HUES64 (cell line): Measurements from ENCODE around the gene FGA.

Experiments used
- H3K27ac ChIP-seq: 2 replicates; pipeline ENCODE4 v1.7.0; 2013; ENCODE audit warnings: low read depth, low read length, inconsistent platforms
- H3K27me3 ChIP-seq: 2 replicates; pipeline ENCODE4 v1.6.1; 2013; ENCODE audit warnings: mild to moderate bottlenecking, low read length; ENCODE audit not compliant: insufficient read depth
- H3K36me3 ChIP-seq: 2 replicates; pipeline ENCODE4 v1.6.1; 2013; ENCODE audit warnings: mild to moderate bottlenecking, low read length; ENCODE audit not compliant: insufficient read depth
- H3K4me1 ChIP-seq: 2 replicates; pipeline ENCODE4 v1.6.1; 2013; ENCODE audit warnings: mild to moderate bottlenecking, low read length, moderate library complexity; ENCODE audit not compliant: insufficient read depth
- H3K4me3 ChIP-seq: 2 replicates; pipeline ENCODE4 v1.5.1; 2013; ENCODE audit warnings: mild to moderate bottlenecking, low read length, moderate library complexity
- H3K9ac ChIP-seq: 2 replicates; pipeline ENCODE4 v1.6.1; 2013; ENCODE audit warnings: mild to moderate bottlenecking, low read depth, low read length
- H3K9me3 ChIP-seq: 2 replicates; pipeline ENCODE4 v1.6.1; 2013; ENCODE audit warnings: low read depth, low read length; ENCODE audit not compliant: insufficient read depth
- WGBS: fragments of 150-250, 120-280 bp; methylation state at CpG from one replicate; pipeline ENCODE4 v1.1.7; 2013; ENCODE audit warnings: missing lambda C conversion rate; 5-methylcytosine and 5-hydroxymethylcytosine counted together

The FGA gene

GRCh38 chr4:154559141-154559493 is 31.4 kb downstream of the FGA start:
- no peak overlapping the region for H3K9ac ChIP-seq
- no peaks in the 10 kb centered on the region for H3K4me1 ChIP-seq
- H3K9me3 ChIP-seq = no peaks in the 10 kb centered on the region
- WGBS = 94% methylated on average over 1 of the region's 1 CpG
- H3K36me3 ChIP-seq = no peaks in the 10 kb centered on the region
- H3K4me3 ChIP-seq = no peak overlapping the region
- H3K27me3 ChIP-seq = no peaks in the 10 kb centered on the region
- H3K27ac ChIP-seq = no peak overlapping the region

- Histone ChIP-seq H3K9me3 (no peaks in the 10 kb centered on the region), H3K27ac (no peak overlapping the region), H3K9ac (no peak overlapping the region), H3K4me3 (no peak overlapping the region), H3K4me1 (peaks cover 13% of the 10 kb centered on the region; the same call in 1 of the 2 replicates), H3K36me3 (peaks cover 15% of the 10 kb centered on the region), H3K27me3 (no peaks in the 10 kb centered on the region)
- WGBS = 22% methylated on average over 2 of the region's 6 CpGs
Measured at GRCh38 chr4:154551872-154552686, 38.5 kb downstream of the FGA start.

- H3K9me3 ChIP-seq = no peaks in the 10 kb centered on the region
- H3K36me3 ChIP-seq = peaks cover 34% of the 10 kb centered on the region
- H3K9ac ChIP-seq = peak within 1 kb of the TSS; percentile 82
- no peaks in the 10 kb centered on the region for H3K27me3 ChIP-seq
- H3K4me1 ChIP-seq = peaks cover 13% of the 10 kb centered on the region; the same call in 1 of the 2 replicates
- WGBS = 4% methylated on average over 51 of the region's 51 CpGs
- H3K27ac ChIP-seq = peak within 1 kb of the TSS; percentile 62
- peak within 1 kb of the TSS; percentile 96 for H3K4me3 ChIP-seq
Measured at GRCh38 chr4:154549894-154550790, 40.4 kb downstream of the FGA start, which contains the start of gene PLRG1. Gene PLRG1, minus strand, starts transcription at chr4:154550400. Its CDS starts 92 bp downstream, at chr4:154550308.

- Histone ChIP-seq H3K9me3 (no peaks in the 10 kb centered on the region), H3K9ac (no peak overlapping the region), H3K36me3 (peaks cover 79% of the 10 kb centered on the region), H3K4me1 (peaks cover 10% of the 10 kb centered on the region; the same call in 1 of the 2 replicates), H3K27me3 (no peaks in the 10 kb centered on the region), H3K27ac (no peak overlapping the region), H3K4me3 (no peak overlapping the region)
- 96% methylated on average over 4 of the region's 4 CpGs for WGBS
Measured at GRCh38 chr4:154545689-154546088, 44.9 kb downstream of the FGA start.

- H3K27me3 ChIP-seq = no peaks in the 10 kb centered on the region
- H3K9me3 ChIP-seq = no peaks in the 10 kb centered on the region
- no peak overlapping the region for H3K9ac ChIP-seq
- H3K4me1 ChIP-seq = no peaks in the 10 kb centered on the region
- H3K4me3 ChIP-seq = no peak overlapping the region
- H3K36me3 ChIP-seq = peaks cover 100% of the 10 kb centered on the region
- H3K27ac ChIP-seq = no peak overlapping the region
- WGBS = 98% methylated on average over 3 of the region's 4 CpGs
Measured at GRCh38 chr4:154542271-154542879, 48.2 kb downstream of the FGA start.
